ENCODE data around the gene UNCX.

Gene UNCX

GRCh38 chr7:1232103-1232466 lies 587 bp upstream of the UNCX start:
- DNase-seq (ENCODE audit: low read depth in 2 of 2) = no peak

GRCh38 chr7:1233333-1234048 lies 819 bp downstream of the UNCX start:
- DNase-seq (ENCODE audit: low read depth in 2 of 2) = no peak

- no peak for DNase-seq (ENCODE audit: low read depth in 2 of 2)
Observed at GRCh38 chr7:1234049-1234880, 1.6 kb downstream of the UNCX start.

- no peak for DNase-seq (ENCODE audit: low read depth in 2 of 2)
Observed at GRCh38 chr7:1234881-1235500, 2.3 kb downstream of the UNCX start.

- no peak for DNase-seq (ENCODE audit: low read depth in 2 of 2)
Observed at GRCh38 chr7:1235501-1236131, 2.9 kb downstream of the UNCX start.

- no peak for DNase-seq (ENCODE audit: low read depth in 2 of 2)
Observed at GRCh38 chr7:1236132-1236661, 3.5 kb downstream of the UNCX start.

- no peak for DNase-seq (ENCODE audit: low read depth in 2 of 2)
Observed at GRCh38 chr7:1236831-1237701, 4.4 kb downstream of the UNCX start.

GRCh38 chr7:1237704-1238255 lies 5.1 kb downstream of the UNCX start:
- DNase-seq (ENCODE audit: low read depth in 2 of 2) = no peak

GRCh38 chr7:1238450-1238882 lies 5.8 kb downstream of the UNCX start:
- no peak for DNase-seq (ENCODE audit: low read depth in 2 of 2)

GRCh38 chr7:1238931-1239802 lies 6.5 kb downstream of the UNCX start:
- no peak for DNase-seq (ENCODE audit: low read depth in 2 of 2)

- DNase-seq (ENCODE audit: low read depth in 2 of 2) = no peak
Observed at GRCh38 chr7:1239803-1240516, 7.3 kb downstream of the UNCX start.

- no peak for DNase-seq (ENCODE audit: low read depth in 2 of 2)
Observed at GRCh38 chr7:1240517-1241257, 8.0 kb downstream of the UNCX start.

GRCh38 chr7:1241258-1241602 lies 8.6 kb downstream of the UNCX start:
- DNase-seq (ENCODE audit: low read depth in 2 of 2) = no peak

GRCh38 chr7:1241603-1242255 lies 9.1 kb downstream of the UNCX start:
- DNase-seq (ENCODE audit: low read depth in 2 of 2) = no peak

GRCh38 chr7:1242256-1242605 lies 9.6 kb downstream of the UNCX start:
- no peak for DNase-seq (ENCODE audit: low read depth in 2 of 2)

- DNase-seq (ENCODE audit: low read depth in 2 of 2) = no peak
Observed at GRCh38 chr7:1242606-1243289, 10.1 kb downstream of the UNCX start.

- DNase-seq (ENCODE audit: low read depth in 2 of 2) = no peak
Observed at GRCh38 chr7:1243290-1243963, 10.8 kb downstream of the UNCX start.
